SK-N-SH (cell line): ENCODE data around the gene PIP4K2A. TPM values are rescaled to one million over a fixed set of nuclear protein-coding genes. Genes with fewer than 3 reads are reported as not detected.

Source experiments
- CTCF ChIA-PET: fragments of 300-600, 350-600 bp; formaldehyde crosslinking; extraction: SDS; loops from one replicate; lab custom pipeline; 2021; lab: Yijun Ruan, JAX
- POLR2A ChIA-PET: fragments of 350-600 bp; sonication (Branson Sonifier 250); formaldehyde crosslinking; extraction: SDS; loops from one replicate; lab custom pipeline; 2020; ENCODE audit warnings: antibody characterized with exemption, inconsistent platforms; lab: Yijun Ruan, JAX
- DNase-seq: peaks from one replicate; pipeline ENCODE4 v3.0.0; 2012
- H2AFZ ChIP-seq: fragments of 200-600 bp; sonication (generic); 2 replicates; pipeline ENCODE4 v1.8.1; 2016; ENCODE audit warnings: antibody characterized with exemption, mild to moderate bottlenecking, low read depth
- H3F3A ChIP-seq: fragments of 200-600 bp; sonication (generic); replicated peaks from 2 replicates; pipeline ENCODE3; 2016; ENCODE audit warnings: antibody characterized with exemption, mild to moderate bottlenecking; ENCODE audit not compliant: insufficient read depth
- H3K27ac ChIP-seq, 2 experiments: fragments of 200-500 bp in 1 of 2; fragments of 200-600 bp in 1 of 2; sonication (Bioruptor generic) in 1 of 2; sonication (generic), shearing (Covaris generic) in 1 of 2; 2 replicates each; pipeline versions ENCODE4 v1.5.1 to v1.6.1; 2014 to 2016; ENCODE audit warnings: low read depth in 2 of 2, inconsistent platforms in 1 of 2, low read length in 1 of 2, mild to moderate bottlenecking in 1 of 2, mixed read lengths in 1 of 2
- H3K27me3 ChIP-seq: fragments of 200-600 bp; sonication (generic), shearing (Covaris generic); 2 replicates; pipeline ENCODE4 v1.6.1; 2016; ENCODE audit warnings: mixed run types; ENCODE audit not compliant: insufficient read depth
- H3K36me3 ChIP-seq, 2 experiments: fragments of 200-500 bp in 1 of 2; fragments of 200-600 bp in 1 of 2; sonication (Bioruptor generic) in 1 of 2; sonication (generic) in 1 of 2; replicated peaks in 1 of 2; 2 replicates each; pipeline versions ENCODE3 to v1.5.1; 2014 to 2016; ENCODE audit warnings: low read length in 1 of 2, mild to moderate bottlenecking in 1 of 2; ENCODE audit not compliant: insufficient read depth in 2 of 2, control insufficient read depth in 1 of 2
- H3K4me1 ChIP-seq, 2 experiments: fragments of 200-500 bp in 1 of 2; fragments of 200-600 bp in 1 of 2; sonication (Bioruptor generic) in 1 of 2; sonication (generic), shearing (Covaris generic) in 1 of 2; 2 replicates each; pipeline versions ENCODE4 v1.5.1 to v1.6.1; 2014 to 2016; ENCODE audit warnings: low read depth in 1 of 2, low read length in 1 of 2, mixed run types in 1 of 2; ENCODE audit not compliant: insufficient read depth in 2 of 2, control insufficient read depth in 1 of 2
- H3K4me2 ChIP-seq: fragments of 200-600 bp; sonication (generic), shearing (Covaris generic); 2 replicates; pipeline ENCODE4 v1.6.1; 2017; ENCODE audit warnings: mixed run types
- H3K4me3 ChIP-seq, 2 experiments: fragments of 200-500 bp in 1 of 2; fragments of 200-600 bp in 1 of 2; sonication (Bioruptor generic) in 1 of 2; sonication (generic), shearing (Covaris generic) in 1 of 2; 2 replicates each; pipeline versions ENCODE4 v1.5.1 to v1.8.1; 2014 to 2016; ENCODE audit warnings: low read depth in 2 of 2, inconsistent platforms in 1 of 2, low read length in 1 of 2, mild to moderate bottlenecking in 1 of 2, mixed read lengths in 1 of 2, moderate library complexity in 1 of 2
- H3K79me2 ChIP-seq: fragments of 200-600 bp; sonication (generic); 2 replicates; pipeline ENCODE4 v1.8.1; 2017; ENCODE audit warnings: mild to moderate bottlenecking; ENCODE audit not compliant: insufficient read depth
- H3K9ac ChIP-seq: fragments of 200-600 bp; sonication (generic); 2 replicates; pipeline ENCODE4 v1.6.1; 2017; ENCODE audit warnings: mixed run types
- H3K9me2 ChIP-seq: fragments of 200-600 bp; sonication (generic); 2 replicates; pipeline ENCODE4 v1.6.1; 2017; ENCODE audit warnings: mixed run types
- H3K9me3 ChIP-seq: fragments of 200-600 bp; sonication (generic); 2 replicates; pipeline ENCODE4 v1.6.1; 2017; ENCODE audit warnings: mixed run types, mild to moderate bottlenecking, moderate library complexity
- H4K20me1 ChIP-seq: fragments of 200-600 bp; sonication (generic); 2 replicates; pipeline ENCODE4 v1.6.1; 2017; ENCODE audit warnings: mild to moderate bottlenecking, mixed run types; ENCODE audit not compliant: insufficient read depth
- CHD2 ChIP-seq: fragments of 150-350 bp; IDR thresholded peaks from 2 replicates; pipeline ENCODE4 v1.6.1; 2018; ENCODE audit warnings: low read length; ENCODE audit not compliant: partially characterized antibody
- EP300 ChIP-seq, 2 experiments: IDR thresholded peaks; 2 replicates each; pipeline versions ENCODE4 v1.4.0 to v1.6.1; 2012; ENCODE audit warnings: borderline replicate concordance in 1 of 2, low read depth in 1 of 2, low read length in 1 of 2
- EZH2phosphoT487 ChIP-seq: fragments of 200-600 bp; sonication (generic); IDR thresholded peaks from 2 replicates; pipeline ENCODE4 v1.6.1; 2017; ENCODE audit warnings: low read depth, mixed run types, mild to moderate bottlenecking, antibody characterized with exemption, moderate library complexity, borderline replicate concordance
- FOXM1 ChIP-seq: IDR thresholded peaks from 2 replicates; pipeline ENCODE4 v1.4.0; 2012; ENCODE audit warnings: low read depth, mild to moderate bottlenecking
- GABPA ChIP-seq: IDR thresholded peaks from 2 replicates; pipeline ENCODE4 v1.4.0; 2012; ENCODE audit warnings: low read depth, mild to moderate bottlenecking
- MEF2A ChIP-seq: IDR thresholded peaks from 2 replicates; pipeline ENCODE4 v1.4.0; 2012; ENCODE audit warnings: low read depth, borderline replicate concordance
- POLR2AphosphoS5 ChIP-seq: IDR thresholded peaks from 2 replicates; pipeline ENCODE4 v1.6.1; 2012; ENCODE audit warnings: low read depth, low read length
- SIN3A ChIP-seq: IDR thresholded peaks from 2 replicates; pipeline ENCODE4 v1.6.1; 2012; ENCODE audit warnings: low read depth, mild to moderate bottlenecking, low read length, moderate library complexity, borderline replicate concordance
- TCF12 ChIP-seq: IDR thresholded peaks from 2 replicates; pipeline ENCODE4 v1.4.0; 2012
- WGBS: methylation state at CpG from one replicate; pipeline ENCODE4 v1.1.6; 2017; ENCODE audit warnings: low lambda C conversion rate; 5-methylcytosine and 5-hydroxymethylcytosine counted together
- polyA plus RNA-seq, 3 experiments: library from polyadenylated mRNA; depleted of rRNA; stranded (reverse); fragments of >200 nt; gene quantifications; 2 replicates each; pipeline ENCODE4 v1.2.3, GENCODE V29; 2012
- TF ChIP-seq, protein P1 (sequence below): fragments of 150-350 bp; IDR thresholded peaks from 2 replicates; pipeline ENCODE4 v1.6.1; 2016; ENCODE audit warnings: mild to moderate bottlenecking, low read depth, low read length
- TF ChIP-seq, protein P2 (sequence below): IDR thresholded peaks from 2 replicates; pipeline ENCODE4 v1.4.0; 2012; ENCODE audit warnings: low read depth, borderline replicate concordance
- TF ChIP-seq, protein P3 (sequence below): IDR thresholded peaks from 2 replicates; pipeline ENCODE4 v1.4.0; 2012; ENCODE audit warnings: low read depth, borderline replicate concordance
- TF ChIP-seq, protein P4 (sequence below): fragments of 150-350 bp; IDR thresholded peaks from 2 replicates; pipeline ENCODE4 v1.6.1; 2017; ENCODE audit warnings: antibody characterized with exemption, low read length, low read depth, borderline replicate concordance
- TF ChIP-seq, protein P5 (sequence below): IDR thresholded peaks from 2 replicates; pipeline ENCODE4 v1.4.0; 2012; ENCODE audit warnings: low read depth
- TF ChIP-seq, protein P6 (sequence below): IDR thresholded peaks from 2 replicates; pipeline ENCODE4 v1.6.1; 2012; ENCODE audit warnings: mild to moderate bottlenecking, low read depth, low read length, moderate library complexity

Gene PIP4K2A
- polyA plus RNA-seq, 1 of the 3 experiments (the other 2 are of a cell fraction), result 10.8 TPM

DNA sequence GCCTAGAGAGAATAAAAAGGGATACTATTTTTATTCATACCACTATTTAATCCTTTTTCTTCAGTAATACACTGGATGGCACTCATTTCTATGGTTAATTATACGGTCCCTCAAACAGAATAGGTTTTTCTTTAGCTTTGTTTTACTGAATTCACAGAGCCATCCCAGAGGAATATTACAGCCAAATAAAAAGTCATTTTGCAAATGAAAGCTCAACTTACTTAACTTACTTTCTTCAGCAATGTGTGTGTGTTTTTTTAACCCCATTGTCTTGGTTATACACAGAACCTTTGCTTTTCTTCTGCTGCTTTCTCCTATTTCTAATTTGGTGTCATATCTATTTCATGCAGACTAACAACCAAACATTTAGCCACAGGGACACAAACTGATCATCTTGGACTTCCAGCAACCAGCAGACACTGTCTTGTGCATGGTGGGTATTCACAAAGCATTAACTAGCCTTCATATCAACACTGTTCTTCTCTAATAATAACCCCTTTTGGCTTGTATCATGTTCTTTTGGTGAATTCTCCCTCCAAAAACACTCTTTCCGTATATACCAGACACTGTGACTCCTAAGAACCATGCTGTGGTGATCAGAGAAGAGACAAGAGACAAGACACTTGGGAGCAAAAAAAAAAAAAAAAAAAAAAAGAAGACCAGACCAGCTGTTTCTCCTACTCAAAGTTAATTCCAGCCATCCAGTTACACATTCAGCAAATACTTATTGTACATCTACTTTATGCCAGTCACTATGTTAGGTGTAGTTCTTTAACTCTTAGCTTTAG is 40.4 kb downstream of the PIP4K2A start (continued):
- TF ChIP-seq, protein P1, sequence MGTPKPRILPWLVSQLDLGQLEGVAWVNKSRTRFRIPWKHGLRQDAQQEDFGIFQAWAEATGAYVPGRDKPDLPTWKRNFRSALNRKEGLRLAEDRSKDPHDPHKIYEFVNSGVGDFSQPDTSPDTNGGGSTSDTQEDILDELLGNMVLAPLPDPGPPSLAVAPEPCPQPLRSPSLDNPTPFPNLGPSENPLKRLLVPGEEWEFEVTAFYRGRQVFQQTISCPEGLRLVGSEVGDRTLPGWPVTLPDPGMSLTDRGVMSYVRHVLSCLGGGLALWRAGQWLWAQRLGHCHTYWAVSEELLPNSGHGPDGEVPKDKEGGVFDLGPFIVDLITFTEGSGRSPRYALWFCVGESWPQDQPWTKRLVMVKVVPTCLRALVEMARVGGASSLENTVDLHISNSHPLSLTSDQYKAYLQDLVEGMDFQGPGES, result no peak
- TF ChIP-seq TCF12, result no peak
- no peak for TF ChIP-seq MEF2A
- no peak for TF ChIP-seq SIN3A
- no peak for TF ChIP-seq FOXM1
- no peak for TF ChIP-seq GABPA
- no peak for TF ChIP-seq EZH2phosphoT487
- TF ChIP-seq, protein P2, sequence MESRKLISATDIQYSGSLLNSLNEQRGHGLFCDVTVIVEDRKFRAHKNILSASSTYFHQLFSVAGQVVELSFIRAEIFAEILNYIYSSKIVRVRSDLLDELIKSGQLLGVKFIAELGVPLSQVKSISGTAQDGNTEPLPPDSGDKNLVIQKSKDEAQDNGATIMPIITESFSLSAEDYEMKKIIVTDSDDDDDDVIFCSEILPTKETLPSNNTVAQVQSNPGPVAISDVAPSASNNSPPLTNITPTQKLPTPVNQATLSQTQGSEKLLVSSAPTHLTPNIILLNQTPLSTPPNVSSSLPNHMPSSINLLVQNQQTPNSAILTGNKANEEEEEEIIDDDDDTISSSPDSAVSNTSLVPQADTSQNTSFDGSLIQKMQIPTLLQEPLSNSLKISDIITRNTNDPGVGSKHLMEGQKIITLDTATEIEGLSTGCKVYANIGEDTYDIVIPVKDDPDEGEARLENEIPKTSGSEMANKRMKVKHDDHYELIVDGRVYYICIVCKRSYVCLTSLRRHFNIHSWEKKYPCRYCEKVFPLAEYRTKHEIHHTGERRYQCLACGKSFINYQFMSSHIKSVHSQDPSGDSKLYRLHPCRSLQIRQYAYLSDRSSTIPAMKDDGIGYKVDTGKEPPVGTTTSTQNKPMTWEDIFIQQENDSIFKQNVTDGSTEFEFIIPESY, result no peak
- TF ChIP-seq, protein P3, sequence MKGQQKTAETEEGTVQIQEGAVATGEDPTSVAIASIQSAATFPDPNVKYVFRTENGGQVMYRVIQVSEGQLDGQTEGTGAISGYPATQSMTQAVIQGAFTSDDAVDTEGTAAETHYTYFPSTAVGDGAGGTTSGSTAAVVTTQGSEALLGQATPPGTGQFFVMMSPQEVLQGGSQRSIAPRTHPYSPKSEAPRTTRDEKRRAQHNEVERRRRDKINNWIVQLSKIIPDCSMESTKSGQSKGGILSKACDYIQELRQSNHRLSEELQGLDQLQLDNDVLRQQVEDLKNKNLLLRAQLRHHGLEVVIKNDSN, result no peak

DNA sequence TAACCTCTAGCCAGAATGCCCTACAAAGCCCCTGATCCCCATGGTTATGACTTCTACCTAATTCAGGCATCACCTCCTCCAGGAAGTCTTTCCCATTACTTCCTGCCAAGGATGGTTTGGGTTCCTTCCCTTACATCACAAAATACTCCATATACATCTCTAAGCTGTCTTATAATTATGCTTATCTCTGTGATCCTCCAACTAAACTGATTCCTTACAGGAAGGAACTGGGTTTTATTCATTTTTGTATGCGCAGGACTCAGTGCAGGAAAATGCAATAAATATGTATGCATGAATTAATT is 41.3 kb downstream of the PIP4K2A start:
- H3K27me3 ChIP-seq, result no peaks in the 10 kb centered on the region
- 97% methylated on average over 1 of the region's 1 CpG for WGBS
- no peak overlapping the region for H2AFZ ChIP-seq
- H3K79me2 ChIP-seq, result peaks cover 74% of the 10 kb centered on the region
- H3K9me2 ChIP-seq, result no peaks in the 10 kb centered on the region
- no peak overlapping the region for H3K4me2 ChIP-seq
- H3K9ac ChIP-seq, result no peak overlapping the region
- DNase-seq, result no peak
- ChIA-PET CTCF (no interaction called here), POLR2A (no interaction called here)
- TF ChIP-seq CHD2 (no peak), EP300 (IDR thresholded peaks at IDR 0.05; ENCODE audit: borderline replicate concordance in 1 of 2, low read depth in 1 of 2, low read length in 1 of 2) (no peak), POLR2AphosphoS5 (no peak), SIN3A (no peak), TCF12 (no peak; the same call in 1 of the 2 replicates)
- TF ChIP-seq, protein P4, sequence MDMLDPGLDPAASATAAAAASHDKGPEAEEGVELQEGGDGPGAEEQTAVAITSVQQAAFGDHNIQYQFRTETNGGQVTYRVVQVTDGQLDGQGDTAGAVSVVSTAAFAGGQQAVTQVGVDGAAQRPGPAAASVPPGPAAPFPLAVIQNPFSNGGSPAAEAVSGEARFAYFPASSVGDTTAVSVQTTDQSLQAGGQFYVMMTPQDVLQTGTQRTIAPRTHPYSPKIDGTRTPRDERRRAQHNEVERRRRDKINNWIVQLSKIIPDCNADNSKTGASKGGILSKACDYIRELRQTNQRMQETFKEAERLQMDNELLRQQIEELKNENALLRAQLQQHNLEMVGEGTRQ, result no peak
- TF ChIP-seq, protein P5, sequence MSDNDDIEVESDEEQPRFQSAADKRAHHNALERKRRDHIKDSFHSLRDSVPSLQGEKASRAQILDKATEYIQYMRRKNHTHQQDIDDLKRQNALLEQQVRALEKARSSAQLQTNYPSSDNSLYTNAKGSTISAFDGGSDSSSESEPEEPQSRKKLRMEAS, result no peak
- TF ChIP-seq, protein P2, result no peak
- TF ChIP-seq, protein P6, sequence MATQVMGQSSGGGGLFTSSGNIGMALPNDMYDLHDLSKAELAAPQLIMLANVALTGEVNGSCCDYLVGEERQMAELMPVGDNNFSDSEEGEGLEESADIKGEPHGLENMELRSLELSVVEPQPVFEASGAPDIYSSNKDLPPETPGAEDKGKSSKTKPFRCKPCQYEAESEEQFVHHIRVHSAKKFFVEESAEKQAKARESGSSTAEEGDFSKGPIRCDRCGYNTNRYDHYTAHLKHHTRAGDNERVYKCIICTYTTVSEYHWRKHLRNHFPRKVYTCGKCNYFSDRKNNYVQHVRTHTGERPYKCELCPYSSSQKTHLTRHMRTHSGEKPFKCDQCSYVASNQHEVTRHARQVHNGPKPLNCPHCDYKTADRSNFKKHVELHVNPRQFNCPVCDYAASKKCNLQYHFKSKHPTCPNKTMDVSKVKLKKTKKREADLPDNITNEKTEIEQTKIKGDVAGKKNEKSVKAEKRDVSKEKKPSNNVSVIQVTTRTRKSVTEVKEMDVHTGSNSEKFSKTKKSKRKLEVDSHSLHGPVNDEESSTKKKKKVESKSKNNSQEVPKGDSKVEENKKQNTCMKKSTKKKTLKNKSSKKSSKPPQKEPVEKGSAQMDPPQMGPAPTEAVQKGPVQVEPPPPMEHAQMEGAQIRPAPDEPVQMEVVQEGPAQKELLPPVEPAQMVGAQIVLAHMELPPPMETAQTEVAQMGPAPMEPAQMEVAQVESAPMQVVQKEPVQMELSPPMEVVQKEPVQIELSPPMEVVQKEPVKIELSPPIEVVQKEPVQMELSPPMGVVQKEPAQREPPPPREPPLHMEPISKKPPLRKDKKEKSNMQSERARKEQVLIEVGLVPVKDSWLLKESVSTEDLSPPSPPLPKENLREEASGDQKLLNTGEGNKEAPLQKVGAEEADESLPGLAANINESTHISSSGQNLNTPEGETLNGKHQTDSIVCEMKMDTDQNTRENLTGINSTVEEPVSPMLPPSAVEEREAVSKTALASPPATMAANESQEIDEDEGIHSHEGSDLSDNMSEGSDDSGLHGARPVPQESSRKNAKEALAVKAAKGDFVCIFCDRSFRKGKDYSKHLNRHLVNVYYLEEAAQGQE, result no peak
- no peaks in the 10 kb centered on the region for H3F3A ChIP-seq
- peaks cover 14 to 19% of the 10 kb centered on the region in 2 experiments for H3K4me1 ChIP-seq
- H3K27ac ChIP-seq, result no peak overlapping the region
- H3K36me3 ChIP-seq, result no peaks in the 10 kb centered on the region
- no peaks in the 10 kb centered on the region for H3K9me3 ChIP-seq
- H4K20me1 ChIP-seq, result peaks cover 36% of the 10 kb centered on the region
- no peak overlapping the region for H3K4me3 ChIP-seq
